Medulla oblongata (tissue), 1 donor: Measurements from ENCODE around the gene BLZF1.
"Not testable (repeated sequence)": the region's sequence is repeated elsewhere in the genome, so short reads cannot be mapped to it uniquely, and the experiment has no call there.

Experiments used
- DNase-seq: peaks from one replicate; pipeline ENCODE4 v3.0.0-alpha.2; 2015; ENCODE audit errors: extremely low spot score

Gene BLZF1

GRCh38 chr1:169360415-169360814 is 7.6 kb upstream of the BLZF1 start:
- no peak for DNase-seq

- DNase-seq = no peak
Measured at GRCh38 chr1:169361281-169361680, 6.7 kb upstream of the BLZF1 start.

GRCh38 chr1:169363046-169363730 is 4.8 kb upstream of the BLZF1 start:
- DNase-seq = no peak

- DNase-seq = no peak
Measured at GRCh38 chr1:169364948-169365347, 3.0 kb upstream of the BLZF1 start.

DNA sequence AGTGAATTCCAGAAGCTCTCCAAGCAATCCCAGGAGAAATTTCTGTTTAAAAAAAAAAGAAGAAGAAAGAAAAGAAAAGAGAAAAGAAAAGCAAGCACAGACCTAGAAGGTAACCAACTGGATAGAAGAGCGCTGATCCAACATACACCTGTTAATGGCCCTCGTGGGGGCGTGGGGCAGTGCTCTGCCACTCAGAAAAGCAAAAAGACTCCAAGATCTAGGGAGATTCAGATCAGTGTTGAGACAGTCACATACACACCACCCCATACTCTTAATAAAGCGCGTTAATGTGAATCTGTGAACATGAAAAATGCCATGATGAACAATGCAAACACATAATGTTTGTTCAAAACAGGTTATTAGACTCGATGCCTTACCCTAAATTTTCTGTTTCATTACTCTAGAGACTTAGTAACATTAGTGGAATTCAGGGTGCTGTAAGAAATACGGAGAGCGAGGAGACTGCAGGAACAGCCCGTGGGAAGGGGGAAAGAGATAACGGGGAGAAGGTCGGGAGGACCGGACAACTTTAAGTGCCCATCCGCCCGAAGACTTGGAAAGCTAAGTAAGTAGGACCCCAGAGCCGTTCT is 804 bp upstream of the BLZF1 start:
- DNase-seq = no peak

DNA sequence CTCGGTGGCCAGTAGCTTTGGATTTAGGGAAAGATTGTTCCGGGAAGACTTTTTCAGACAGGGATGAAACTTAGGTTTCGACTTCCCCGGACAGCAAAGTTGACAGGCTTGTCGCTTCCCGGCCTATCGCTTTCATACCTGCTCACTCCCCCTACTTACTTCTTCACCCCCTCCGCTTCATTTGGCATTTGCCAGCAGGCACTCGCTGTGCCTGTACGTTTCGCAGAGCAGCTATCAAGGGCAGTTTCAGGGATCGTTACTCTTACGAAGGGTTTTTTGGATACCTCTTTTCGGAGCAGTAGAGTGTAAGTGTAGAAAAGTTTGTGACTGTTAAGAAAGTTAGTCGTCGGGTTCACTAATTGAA is 393 bp downstream of the BLZF1 start:
- DNase-seq = no peak

DNA sequence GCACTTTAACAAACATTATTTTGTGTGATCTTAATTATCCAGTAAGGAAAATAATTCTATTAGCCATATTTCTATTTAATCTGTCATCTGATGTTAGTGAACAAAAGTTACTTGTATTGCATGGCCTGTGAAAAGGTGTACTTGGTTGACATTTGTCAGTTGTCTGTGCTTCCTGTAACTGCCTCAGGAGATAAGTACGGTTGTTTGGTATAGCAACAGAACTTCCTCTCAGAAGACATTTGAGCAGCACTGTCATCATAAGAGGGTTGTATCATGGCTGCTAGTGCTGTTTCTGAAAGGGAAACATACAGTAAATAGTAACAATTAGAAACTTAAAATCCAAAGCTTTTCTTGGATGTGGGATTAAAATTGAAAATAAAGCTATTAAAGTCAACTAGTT is 3.4 kb downstream of the BLZF1 start:
- no peak for DNase-seq

DNA sequence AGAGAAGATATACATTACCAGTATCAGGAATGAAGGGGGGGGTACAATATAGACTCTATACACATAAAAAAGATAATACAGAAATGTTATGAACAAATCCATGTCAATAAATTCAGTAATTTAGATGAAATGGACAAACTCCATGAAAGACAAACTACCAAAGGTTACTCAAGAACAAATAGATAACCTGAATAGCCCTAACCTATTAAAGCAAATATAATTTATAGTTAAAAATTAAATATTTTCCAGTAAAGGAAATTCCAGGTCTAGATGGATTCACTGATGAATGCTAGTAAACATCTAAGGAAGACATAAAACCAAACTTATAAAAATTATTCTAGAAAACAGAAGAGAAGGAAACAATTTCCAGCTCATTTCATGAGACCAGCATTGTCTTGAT is 13.2 kb downstream of the BLZF1 start:
- no peak for DNase-seq

DNA sequence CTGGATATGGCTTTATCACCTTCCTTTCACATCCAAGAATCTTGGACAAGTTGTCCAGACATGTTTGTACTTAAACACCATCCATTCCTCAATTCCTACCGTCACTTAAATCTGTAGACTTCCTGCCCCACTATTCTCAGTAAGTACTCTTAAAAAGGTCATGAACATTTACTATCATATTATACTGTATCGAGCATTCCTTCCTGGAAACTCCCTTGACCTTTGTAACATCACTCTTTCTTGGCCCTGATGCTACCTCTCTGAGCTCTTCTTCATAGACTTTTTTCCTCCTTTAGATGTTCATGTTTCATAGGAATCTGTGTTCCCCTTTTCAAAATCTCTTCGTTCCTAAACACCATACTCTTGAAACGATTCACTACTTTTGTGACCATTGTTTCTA is 15.5 kb downstream of the BLZF1 start:
- DNase-seq = no peak

DNA sequence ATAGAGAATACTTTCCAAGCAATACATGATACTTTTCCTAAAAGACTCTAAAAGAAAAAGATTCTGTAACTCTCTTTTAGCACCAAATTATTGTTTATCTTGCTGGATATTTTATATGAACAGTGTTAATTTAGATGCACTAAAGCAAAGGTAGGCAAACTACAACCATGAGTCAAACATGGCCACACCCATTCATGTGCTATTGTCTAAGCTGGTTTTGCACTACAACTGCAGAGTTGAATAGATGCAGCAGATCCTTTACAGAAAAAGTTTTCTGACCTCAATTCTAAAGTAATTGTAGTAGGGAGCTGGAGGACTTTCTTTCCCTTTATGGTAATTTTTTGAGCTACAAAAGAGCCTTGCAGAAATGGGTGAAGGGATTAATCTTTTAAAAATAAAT is 19.4 kb downstream of the BLZF1 start:
- no peak for DNase-seq

- no peak for DNase-seq
Measured at GRCh38 chr1:169390303-169390702, 22.3 kb downstream of the BLZF1 start.

GRCh38 chr1:169392406-169392805 is 24.4 kb downstream of the BLZF1 start:
- no peak for DNase-seq

GRCh38 chr1:169395955-169396354 is 28.0 kb downstream of the BLZF1 start:
- DNase-seq = no peak

- DNase-seq = not testable (repeated sequence)
Measured at GRCh38 chr1:169402578-169402977, 34.6 kb downstream of the BLZF1 start.

DNA sequence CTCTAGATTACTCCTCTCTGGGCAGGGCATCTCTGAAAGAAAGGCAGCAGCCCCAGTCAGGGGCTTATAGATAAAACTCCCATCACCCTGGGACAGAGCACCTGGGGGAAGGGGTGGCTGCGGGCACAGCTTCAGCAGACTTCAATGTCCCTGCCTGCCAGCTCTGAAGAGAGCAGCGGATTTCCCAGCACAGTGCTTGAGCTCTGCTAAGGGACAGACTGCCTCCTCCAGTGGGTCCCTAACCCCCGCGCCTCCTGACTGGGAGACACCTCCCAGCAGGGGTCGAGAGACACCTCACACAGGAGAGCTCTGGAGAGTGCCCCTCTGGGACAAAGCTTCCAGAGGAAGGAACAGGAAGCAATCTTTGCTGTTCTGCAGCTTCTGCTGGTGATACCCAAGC is 40.3 kb downstream of the BLZF1 start:
- not testable (repeated sequence) for DNase-seq

GRCh38 chr1:169414952-169415351 is 47.0 kb downstream of the BLZF1 start:
- DNase-seq = no peak

DNA sequence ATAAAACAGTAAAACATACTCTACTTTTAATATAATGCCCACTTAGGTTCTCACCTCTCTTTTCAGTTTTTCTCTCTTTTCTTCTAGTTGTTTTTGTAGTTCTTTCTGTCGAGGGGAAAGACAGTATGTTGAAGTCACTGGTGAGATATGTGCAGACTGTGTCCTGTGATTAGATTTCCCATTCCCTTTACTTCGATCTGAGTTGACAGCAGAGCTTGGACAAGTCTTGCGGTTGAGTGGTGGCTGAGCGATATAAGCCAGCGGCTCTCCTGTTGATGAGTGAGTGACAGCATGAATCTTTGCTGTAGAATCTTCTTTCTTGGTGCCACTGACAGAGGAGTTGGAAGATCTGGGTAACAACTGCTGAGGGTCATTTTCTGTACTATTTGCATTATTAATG is 53.3 kb downstream of the BLZF1 start:
- DNase-seq = no peak

DNA sequence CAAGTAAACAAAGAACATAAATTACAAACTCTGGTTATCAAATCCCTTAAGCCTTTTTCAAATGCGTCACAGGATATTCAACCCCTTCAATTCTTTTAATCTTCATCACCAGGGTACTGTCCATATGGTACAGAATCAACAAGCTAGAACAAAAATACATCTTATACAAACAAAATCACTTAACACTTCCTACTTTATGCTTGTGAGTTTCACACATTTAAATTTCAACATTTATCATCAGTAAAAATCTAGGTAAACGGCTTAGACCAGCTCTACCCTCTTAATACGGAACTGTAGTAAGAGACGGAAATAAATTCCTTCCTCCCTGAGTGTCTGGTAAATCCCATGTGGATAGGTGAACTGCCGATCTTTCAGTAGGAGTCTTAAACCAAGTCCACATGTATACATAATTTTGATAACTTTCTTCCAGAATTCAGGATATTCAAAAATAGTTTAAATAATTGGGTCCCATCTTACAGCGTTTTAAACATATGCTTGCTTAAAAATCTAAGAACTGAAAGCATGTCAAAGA is 58.2 kb downstream of the BLZF1 start:
- peak; percentile 32 for DNase-seq

GRCh38 chr1:169427081-169427641 is 59.2 kb downstream of the BLZF1 start, which contains the start of gene CCDC181:
Gene CCDC181, minus strand, starts transcription at chr1:169427474. Its CDS starts 2,547 bp downstream, at chr1:169424927.
- peak; percentile 72 for DNase-seq
